ENCODE measurements around the gene RANBP17.
A peak's percentile ranks its signal among the peaks of the same experiment; 100 is the strongest.

The RANBP17 gene

DNA sequence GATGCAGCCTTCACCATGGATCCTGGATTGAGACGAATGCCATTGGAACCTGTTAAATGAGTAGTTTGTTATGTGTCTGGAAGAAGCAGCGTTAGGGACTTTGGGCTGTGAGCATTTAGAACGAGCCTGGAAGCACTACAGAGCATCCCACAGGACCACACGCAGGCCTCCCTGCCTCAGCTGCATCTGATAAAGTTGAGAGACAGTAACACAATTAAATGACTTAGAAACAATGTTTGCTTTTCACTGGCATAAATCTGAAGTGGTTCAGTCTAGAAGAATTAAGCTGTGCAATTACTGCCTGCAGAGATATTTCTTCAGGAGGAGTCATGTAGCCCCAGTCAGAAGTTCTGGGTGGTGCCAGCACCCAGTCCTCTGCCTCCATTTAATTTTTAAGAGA lies 437.4 kb downstream of the RANBP17 start:
- no peak for DNase-seq (ENCODE audit: low read depth)

DNA sequence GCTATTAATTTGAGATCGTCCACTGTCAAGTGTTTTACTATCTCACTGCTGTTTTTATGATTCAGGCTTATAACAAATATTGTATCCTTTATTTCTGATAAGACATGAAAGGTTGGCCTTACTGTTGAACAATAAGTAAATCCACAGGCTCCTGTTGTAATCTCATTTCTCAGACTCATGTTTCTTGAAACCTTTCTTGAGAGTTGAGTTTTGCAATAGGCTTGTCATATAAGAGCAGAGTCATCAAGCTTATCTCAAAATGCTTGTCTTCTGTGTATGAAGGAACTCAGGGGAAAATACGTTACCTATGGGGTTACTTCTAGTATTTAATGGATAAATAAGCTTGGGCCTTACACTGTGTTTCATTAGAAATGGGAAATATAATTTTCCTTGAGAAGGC lies 438.0 kb downstream of the RANBP17 start:
- DNase-seq (ENCODE audit: low read depth) = no peak

GRCh38 chr5:171300358-171300757 lies 438.5 kb downstream of the RANBP17 start:
- no peak for DNase-seq (ENCODE audit: low read depth)

DNA sequence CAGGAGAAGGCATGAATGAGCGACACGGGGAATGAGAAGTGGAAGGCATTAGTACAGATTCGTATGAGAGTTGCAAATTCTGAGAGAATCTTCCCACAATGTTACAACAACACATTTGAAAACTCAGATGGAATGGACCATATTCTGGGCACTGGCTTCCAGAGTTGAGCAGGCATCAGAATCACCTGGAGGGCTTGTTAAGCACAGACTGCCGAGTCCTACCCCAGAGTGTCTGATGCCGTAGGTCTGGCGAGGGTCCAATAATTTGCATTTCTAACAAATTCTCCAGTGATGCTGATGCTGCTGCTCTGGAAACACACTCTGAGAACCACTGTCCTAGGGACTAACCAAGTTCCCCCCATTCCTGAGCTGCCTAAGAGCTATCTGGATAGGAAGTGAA lies 444.3 kb downstream of the RANBP17 start:
- DNase-seq (ENCODE audit: low read depth) = no peak

- no peak for DNase-seq (ENCODE audit: low read depth)
Observed at GRCh38 chr5:171306781-171307591, 445.2 kb downstream of the RANBP17 start.

DNA sequence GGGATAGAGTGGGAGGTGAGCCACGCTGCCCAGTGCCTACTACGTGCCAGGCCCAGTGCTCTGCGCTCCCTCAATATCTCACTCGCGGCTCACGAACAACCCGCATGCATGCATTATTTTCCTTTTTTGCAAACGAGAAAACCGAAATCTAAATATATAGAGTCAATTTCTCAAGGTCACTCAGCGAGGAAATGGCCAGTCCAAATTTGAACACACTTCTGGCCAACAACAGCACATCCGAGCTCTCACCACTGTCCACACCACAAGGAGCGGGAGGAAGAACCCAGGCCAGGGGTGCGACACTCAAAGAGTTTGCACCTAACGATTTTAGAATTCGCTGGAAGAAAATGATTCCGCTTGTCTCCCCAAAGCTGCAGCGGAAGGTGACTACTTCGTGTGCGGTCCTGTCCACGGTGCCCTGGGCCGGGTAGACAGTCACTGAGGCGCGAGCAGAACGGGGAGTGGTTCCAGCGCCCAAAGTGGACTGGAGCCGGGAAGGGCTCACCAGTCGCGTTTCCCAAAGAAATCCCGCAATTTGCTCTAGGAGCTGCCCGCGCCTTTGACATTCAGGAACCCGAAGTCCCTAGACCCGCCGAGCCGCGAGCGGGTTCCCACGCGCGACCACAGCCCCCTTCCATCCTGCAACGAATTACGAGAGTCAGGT lies 446.1 kb downstream of the RANBP17 start:
- DNase-seq (ENCODE audit: low read depth) = no peak

- no peak for DNase-seq (ENCODE audit: low read depth)
Observed at GRCh38 chr5:171308453-171309275, 446.8 kb downstream of the RANBP17 start, which contains the start of gene TLX3. TLX3 (plus strand) TSS chr5:171309248; CDS start chr5:171309366, 118 bp downstream.

DNA sequence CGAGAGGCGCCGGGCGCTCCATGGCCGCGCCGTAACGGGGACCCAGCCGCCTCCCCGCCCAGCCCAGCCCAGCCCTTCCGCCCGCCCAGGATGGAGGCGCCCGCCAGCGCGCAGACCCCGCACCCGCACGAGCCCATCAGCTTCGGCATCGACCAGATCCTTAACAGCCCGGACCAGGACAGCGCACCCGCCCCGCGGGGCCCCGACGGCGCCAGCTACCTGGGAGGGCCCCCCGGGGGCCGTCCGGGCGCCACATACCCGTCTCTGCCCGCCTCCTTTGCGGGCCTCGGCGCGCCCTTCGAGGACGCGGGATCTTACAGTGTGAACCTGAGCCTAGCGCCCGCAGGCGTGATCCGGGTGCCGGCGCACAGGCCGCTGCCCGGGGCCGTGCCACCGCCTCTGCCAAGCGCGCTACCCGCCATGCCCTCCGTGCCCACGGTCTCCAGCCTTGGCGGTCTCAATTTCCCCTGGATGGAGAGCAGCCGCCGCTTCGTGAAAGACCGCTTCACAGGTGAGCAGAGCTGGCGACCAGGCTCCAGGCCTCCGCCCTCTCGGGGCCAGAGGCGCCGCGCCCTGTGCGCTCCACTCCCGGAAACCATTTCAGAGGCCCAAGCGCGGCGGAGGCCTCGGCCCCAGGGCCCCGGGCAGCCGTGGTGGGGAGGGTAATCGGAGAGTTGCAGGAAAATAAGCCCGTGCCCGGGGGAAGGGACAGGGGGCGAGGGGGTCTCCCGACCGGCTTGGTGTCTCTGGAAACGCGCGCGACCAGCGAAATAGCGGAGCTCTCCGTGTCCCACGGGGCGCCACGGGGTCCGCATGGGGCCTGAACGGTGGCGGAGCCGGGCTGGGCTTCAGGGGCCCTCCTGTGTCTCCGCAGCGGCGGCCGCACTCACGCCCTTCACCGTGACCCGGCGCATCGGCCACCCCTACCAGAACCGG lies 447.7 kb downstream of the RANBP17 start:
- DNase-seq (ENCODE audit: low read depth) = no peak

GRCh38 chr5:171310212-171310818 lies 448.5 kb downstream of the RANBP17 start:
- no peak for DNase-seq (ENCODE audit: low read depth)

DNA sequence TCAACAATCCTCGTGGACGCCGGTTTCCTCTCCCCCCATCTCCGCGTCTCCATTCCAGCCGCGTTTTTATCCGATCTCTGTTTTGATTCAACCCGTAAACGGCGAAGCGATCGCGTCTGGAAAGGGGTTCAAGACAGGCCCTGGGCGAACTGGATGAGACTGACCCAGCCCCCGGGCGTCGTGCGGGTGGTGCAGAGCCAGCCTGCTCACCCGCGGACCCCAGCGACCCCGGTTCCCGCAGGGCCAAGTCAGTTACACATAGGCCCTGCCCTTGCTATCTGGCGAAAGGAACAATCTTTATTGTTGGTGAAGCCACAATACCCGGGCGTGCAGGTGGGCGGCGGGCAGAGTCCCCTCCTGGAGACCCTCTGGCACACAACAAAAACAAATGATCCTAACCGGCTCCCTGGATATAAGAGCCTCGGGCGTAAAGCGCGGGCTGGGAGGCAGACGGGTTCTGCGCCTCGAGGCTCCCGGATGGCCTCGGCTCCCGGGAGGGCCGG lies 449.1 kb downstream of the RANBP17 start:
- DNase-seq (ENCODE audit: low read depth) = no peak

- DNase-seq (ENCODE audit: low read depth) = peak; percentile 17
Observed at GRCh38 chr5:171311322-171312077, 449.7 kb downstream of the RANBP17 start.

DNA sequence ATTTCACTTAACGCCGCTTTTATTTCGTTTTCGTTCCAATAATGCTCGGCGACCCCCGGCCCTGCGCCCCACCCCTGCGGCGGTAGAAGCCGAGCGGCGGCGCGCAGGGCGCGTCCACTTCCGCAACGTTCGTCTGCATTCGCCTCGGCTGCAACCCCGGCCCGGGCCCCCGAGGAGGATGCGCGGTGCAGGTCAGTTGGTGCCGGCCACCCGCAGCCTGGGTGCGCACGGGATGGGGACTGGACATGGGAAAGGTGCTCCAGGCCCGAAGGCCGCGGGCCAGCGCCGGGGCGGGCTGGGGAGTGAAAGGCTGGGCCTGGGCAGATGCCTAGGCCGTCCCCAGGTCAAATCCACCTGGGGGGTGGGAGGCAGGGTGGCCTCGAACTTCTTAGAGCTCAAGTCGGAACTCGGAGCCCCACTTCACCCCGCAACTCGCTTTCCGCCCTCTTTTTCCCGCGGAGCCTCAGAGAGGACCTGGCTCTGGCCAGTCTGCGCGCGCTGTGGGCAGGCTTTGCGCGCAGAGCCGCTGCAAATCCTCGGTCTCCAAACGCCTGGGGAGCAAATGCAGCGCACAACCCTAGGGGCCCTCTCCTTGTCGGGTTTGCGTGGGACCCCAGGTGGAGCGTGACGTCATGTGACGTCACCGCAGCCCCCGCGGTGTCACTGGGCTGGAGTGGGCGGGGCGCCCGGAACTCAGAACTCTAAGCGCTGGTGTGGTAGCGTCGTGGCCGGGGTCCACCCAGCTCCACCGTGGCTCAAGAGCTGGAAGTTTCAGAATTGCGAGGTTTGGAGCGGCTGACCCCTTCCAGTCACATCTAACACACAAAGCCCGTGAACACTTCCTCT lies 450.5 kb downstream of the RANBP17 start:
- DNase-seq (ENCODE audit: low read depth) = no peak

GRCh38 chr5:171313481-171314206 lies 451.8 kb downstream of the RANBP17 start:
- no peak for DNase-seq (ENCODE audit: low read depth)

DNA sequence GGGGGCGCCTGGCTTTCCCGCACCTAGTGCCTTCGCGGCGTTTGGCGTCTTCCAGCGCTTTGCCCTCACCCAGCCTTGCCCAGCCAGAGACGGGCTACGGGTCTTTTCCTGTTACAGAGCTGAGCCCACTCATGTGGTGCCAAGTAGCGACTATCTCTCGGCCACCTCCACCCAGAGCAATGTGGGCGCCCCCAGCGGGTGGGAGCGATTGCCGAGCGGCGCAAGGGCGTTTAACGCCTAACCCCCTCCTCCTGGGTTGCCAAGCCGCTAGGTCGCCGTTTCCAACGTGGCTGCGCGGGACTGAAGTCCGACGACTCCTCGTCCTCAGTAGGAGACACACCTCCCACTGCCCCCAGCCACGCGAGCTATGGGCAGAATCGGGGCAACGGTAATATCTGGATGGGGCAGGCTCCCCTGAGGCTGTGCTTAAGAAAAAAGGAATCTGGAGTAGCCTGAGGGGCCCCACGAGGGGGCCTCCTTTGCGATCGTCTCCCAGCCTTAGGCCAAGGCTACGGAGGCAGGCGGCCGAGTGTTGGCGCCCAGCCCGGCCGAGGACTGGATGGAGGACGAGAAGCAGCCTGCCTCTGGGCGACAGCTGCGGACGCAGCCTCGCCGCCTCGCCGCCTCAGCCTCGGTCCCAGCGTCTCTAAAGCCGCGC lies 453.0 kb downstream of the RANBP17 start:
- no peak for DNase-seq (ENCODE audit: low read depth)

DNA sequence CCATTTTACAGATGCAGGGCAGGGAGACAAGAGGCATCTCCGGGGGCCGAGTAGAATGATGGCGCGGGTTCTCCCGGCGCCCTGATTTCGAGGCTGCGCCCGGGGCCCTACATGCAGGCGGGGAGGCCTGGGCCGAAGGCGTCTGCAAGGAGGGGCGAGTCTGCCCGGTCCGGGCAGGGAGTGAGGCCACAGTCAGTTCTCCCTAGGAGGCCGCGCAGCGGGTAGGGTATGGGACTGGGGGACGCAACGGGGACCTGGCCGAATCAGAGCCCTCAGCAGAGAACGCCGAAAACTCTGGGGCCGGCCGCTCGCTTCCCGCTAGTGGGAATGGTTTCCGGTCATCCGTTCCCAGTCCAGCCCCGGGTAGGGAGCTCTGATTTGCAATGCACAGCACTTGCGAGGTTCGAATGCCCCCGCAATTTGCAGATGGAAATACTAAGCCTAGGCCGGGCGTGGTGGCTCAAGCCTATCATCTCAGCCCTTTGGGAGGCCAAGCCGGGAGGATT lies 453.6 kb downstream of the RANBP17 start:
- DNase-seq (ENCODE audit: low read depth) = no peak

- no peak for DNase-seq (ENCODE audit: low read depth)
Observed at GRCh38 chr5:171315925-171316257, 454.1 kb downstream of the RANBP17 start.

- DNase-seq (ENCODE audit: low read depth) = no peak
Observed at GRCh38 chr5:171316258-171317121, 454.7 kb downstream of the RANBP17 start.

Measured in fibroblast of gingiva (primary cell).